OCI-LY3 (cell line): ENCODE results near the gene JPH4.

Experiments used
- H2AFZ ChIP-seq: fragments of 200-600, 300-600 bp; shearing (Covaris generic); 2 replicates; pipeline ENCODE4 v1.6.0; 2014; ENCODE audit warnings: antibody characterized with exemption, low read depth, low read length
- H3K27ac ChIP-seq: fragments of 200-600, 300-600 bp; sonication (generic); 2 replicates; pipeline ENCODE4 v1.5.1; 2014; ENCODE audit warnings: mild to moderate bottlenecking, low read length, moderate library complexity, mixed read lengths
- H3K27me3 ChIP-seq: fragments of 200-600, 300-600 bp; sonication (generic); 2 replicates; pipeline ENCODE4 v1.6.1; 2014; ENCODE audit warnings: low read depth, low read length, mixed read lengths
- H3K36me3 ChIP-seq: fragments of 200-600, 300-600 bp; sonication (generic); replicated peaks from 2 replicates; pipeline ENCODE3; 2014; ENCODE audit warnings: low read depth, low read length, mixed read lengths
- H3K4me1 ChIP-seq: fragments of 300-600, 200-600 bp; sonication (generic); 2 replicates; pipeline ENCODE4 v1.6.1; 2014; ENCODE audit warnings: low read length, mixed read lengths
- H3K4me2 ChIP-seq: fragments of 200-600, 300-600 bp; sonication (generic); 2 replicates; pipeline ENCODE4 v1.6.1; 2014; ENCODE audit warnings: low read length, mixed read lengths
- H3K4me3 ChIP-seq: fragments of 300-600, 200-600 bp; sonication (generic); 2 replicates; pipeline ENCODE4 v1.5.1; 2014; ENCODE audit warnings: antibody characterized with exemption, mild to moderate bottlenecking, low read length, moderate library complexity
- H3K79me2 ChIP-seq: fragments of 300-600, 200-600 bp; shearing (Covaris generic); 2 replicates; pipeline ENCODE4 v1.6.1; 2014; ENCODE audit warnings: mild to moderate bottlenecking, low read length, mixed read lengths
- H3K9ac ChIP-seq: fragments of 300-600, 200-600 bp; shearing (Covaris generic); 2 replicates; pipeline ENCODE4 v1.6.0; 2014; ENCODE audit warnings: mild to moderate bottlenecking, low read length, moderate library complexity
- H3K9me3 ChIP-seq: fragments of 200-600, 300-600 bp; shearing (Covaris generic); 2 replicates; pipeline ENCODE4 v1.6.1; 2014; ENCODE audit warnings: low read length, mixed read lengths; ENCODE audit not compliant: insufficient read depth
- H4K20me1 ChIP-seq: fragments of 200-600, 300-600 bp; sonication (generic); 2 replicates; pipeline ENCODE4 v1.6.1; 2016; ENCODE audit warnings: low read length, mixed read lengths; ENCODE audit not compliant: insufficient read depth
- CTCF ChIP-seq: fragments of 200-600, 300-600 bp; sonication (generic); IDR thresholded peaks from 2 replicates; pipeline ENCODE4 v1.5.1; 2014; ENCODE audit warnings: antibody characterized with exemption, low read length, low read depth
- EZH2phosphoT487 ChIP-seq: fragments of 200-600 bp; shearing (Covaris generic); IDR thresholded peaks from 2 replicates; pipeline ENCODE4 v1.6.1; 2018; ENCODE audit warnings: antibody characterized with exemption, mixed run types, low read depth

Gene JPH4

DNA sequence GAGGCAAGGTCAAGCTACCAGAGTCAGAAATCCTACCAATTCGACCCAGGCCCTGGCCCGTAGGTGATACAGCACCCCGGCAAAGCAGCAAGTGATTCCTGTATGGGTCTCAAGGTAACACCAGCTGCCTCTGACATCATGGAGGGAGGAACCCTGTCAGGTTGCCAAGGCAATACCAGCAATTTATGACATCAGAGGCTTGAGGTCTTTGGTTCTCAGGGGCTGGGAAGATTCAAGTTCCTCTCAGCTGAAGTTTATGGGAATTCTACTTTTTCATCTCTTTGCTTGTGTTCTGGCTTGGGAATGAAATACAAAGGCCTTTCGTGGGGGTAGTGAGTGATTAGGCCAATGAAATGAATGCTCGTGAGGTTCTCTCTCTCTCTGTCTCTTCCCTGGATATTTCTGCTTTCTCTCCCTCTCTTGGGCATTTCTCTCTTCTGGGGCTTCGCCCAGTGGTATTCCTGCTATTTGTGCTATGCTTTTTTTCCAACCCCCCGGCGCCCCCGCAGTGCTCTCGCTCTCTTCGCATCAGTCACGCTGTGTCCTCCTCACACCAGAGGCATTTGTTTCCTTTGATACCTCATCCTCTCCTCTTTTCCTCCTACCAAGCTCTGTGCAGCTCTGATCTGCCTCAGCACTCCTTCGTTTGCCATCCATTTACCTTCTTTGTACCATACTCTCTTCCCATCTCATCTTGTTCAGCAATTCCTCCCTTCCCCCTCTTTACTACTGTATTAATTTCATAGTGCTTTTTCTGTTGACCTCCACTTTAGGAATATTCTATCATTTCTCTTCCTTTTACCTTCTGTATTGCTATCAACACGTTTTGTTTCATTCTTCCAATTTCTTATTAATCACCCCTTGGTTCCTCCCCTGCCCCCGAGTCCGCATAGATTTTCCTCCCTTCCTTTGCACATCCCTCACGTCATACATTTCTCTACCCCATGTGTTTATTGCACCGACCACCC lies 30.0 kb downstream of the JPH4 start:
- no peak overlapping the region for H3K4me2 ChIP-seq
- H3K4me3 ChIP-seq, result no peak overlapping the region
- TF ChIP-seq CTCF (no peak), EZH2phosphoT487 (no peak)
- H3K9ac ChIP-seq, result no peak overlapping the region
- H3K79me2 ChIP-seq, result peaks cover 11% of the 10 kb centered on the region; the same call in 1 of the 2 replicates
- H4K20me1 ChIP-seq, result no peaks in the 10 kb centered on the region
- no peaks in the 10 kb centered on the region for H3K9me3 ChIP-seq
- H3K27me3 ChIP-seq, result no peaks in the 10 kb centered on the region
- H2AFZ ChIP-seq, result no peak overlapping the region
- peaks cover 12% of the 10 kb centered on the region for H3K4me1 ChIP-seq
- no peak overlapping the region for H3K27ac ChIP-seq
- H3K36me3 ChIP-seq, result no peaks in the 10 kb centered on the region

DNA sequence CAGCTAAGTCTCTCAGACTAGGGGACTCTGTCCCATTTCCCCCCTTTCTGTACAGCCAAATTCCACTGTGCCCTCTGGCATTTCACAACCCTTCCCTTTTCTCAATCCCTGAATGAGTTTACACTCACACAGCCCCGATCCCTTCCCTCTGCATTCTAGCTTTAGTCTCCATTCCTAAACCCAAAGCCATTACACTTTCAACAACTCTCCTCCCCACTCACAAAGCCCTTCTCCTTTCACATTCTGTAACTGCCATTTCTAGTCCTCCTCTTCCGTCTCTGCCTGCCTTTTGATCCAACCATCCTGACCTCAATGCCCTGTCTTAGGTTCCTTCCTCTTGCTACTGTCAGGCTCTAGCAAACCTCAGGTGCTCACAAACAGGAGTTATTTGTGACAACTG lies 30.7 kb downstream of the JPH4 start:
- Histone ChIP-seq H3K4me2 (no peak overlapping the region), H3K4me1 (peaks cover 12% of the 10 kb centered on the region), H3K4me3 (no peak overlapping the region), H2AFZ (no peak overlapping the region), H3K27me3 (no peaks in the 10 kb centered on the region), H3K9me3 (no peaks in the 10 kb centered on the region), H3K9ac (no peak overlapping the region), H4K20me1 (no peaks in the 10 kb centered on the region), H3K27ac (no peak overlapping the region), H3K36me3 (no peaks in the 10 kb centered on the region), H3K79me2 (peaks cover 11% of the 10 kb centered on the region; the same call in 1 of the 2 replicates)
- TF ChIP-seq EZH2phosphoT487, result no peak
- no peak for TF ChIP-seq CTCF

GRCh38 chr14:23546450-23547035 lies 32.0 kb downstream of the JPH4 start:
- Histone ChIP-seq H3K36me3 (no peaks in the 10 kb centered on the region), H3K9ac (no peak overlapping the region), H3K4me2 (no peak overlapping the region), H3K27ac (no peak overlapping the region), H4K20me1 (no peaks in the 10 kb centered on the region), H3K79me2 (peaks cover 11% of the 10 kb centered on the region; the same call in 1 of the 2 replicates), H3K4me1 (peaks cover 9% of the 10 kb centered on the region; the same call in 1 of the 2 replicates), H3K27me3 (no peaks in the 10 kb centered on the region), H3K9me3 (no peaks in the 10 kb centered on the region), H3K4me3 (no peak overlapping the region), H2AFZ (no peak overlapping the region)
- no peak for TF ChIP-seq CTCF
- TF ChIP-seq EZH2phosphoT487, result no peak

DNA sequence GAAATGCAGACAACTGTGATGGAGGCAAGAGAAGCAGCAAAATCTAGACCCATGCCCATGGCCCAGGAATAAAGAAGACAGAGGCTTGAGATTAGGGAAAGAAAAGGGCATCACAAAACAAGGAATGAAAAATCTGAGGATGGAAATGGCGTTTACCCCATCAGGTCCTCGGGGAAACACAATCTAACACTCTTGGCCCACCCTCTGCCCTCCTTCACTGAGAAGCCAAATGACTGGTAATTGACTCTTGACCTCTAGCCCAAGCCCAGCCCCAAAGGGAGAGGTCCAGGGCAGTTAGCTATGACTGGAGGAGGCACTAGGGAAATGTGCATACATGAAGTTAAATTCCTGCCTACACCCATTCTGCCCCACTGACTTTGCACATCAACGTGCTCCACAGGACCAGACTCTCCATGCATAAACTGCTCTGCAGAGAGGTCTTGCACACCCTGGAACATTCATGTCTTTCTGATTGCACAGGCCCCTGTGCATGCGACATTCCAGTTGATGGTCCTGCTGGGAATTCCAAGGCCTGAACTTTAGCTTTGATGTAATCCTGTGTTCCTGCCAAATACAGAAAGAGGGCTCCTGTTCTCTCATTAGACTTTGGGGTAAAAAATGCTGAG lies 32.7 kb downstream of the JPH4 start:
- Histone ChIP-seq H4K20me1 (no peaks in the 10 kb centered on the region), H3K9me3 (no peaks in the 10 kb centered on the region), H2AFZ (no peak overlapping the region), H3K9ac (no peak overlapping the region), H3K36me3 (no peaks in the 10 kb centered on the region), H3K4me3 (no peak overlapping the region), H3K27me3 (no peaks in the 10 kb centered on the region), H3K4me1 (peaks cover 9% of the 10 kb centered on the region; the same call in 1 of the 2 replicates), H3K4me2 (no peak overlapping the region), H3K79me2 (peaks cover 9% of the 10 kb centered on the region; the same call in 1 of the 2 replicates), H3K27ac (no peak overlapping the region)
- no peak for TF ChIP-seq CTCF
- no peak for TF ChIP-seq EZH2phosphoT487
